HG03108 (cell line): ENCODE results near the gene TMEFF2.

Source experiments
- ATAC-seq: cut with Tn5 transposase; IDR thresholded peaks from one replicate; pipeline ENCODE4 v1.9.1; 2021; ENCODE audit warnings: moderate library complexity; ENCODE audit not compliant: unreplicated experiment

The TMEFF2 gene, protein sequence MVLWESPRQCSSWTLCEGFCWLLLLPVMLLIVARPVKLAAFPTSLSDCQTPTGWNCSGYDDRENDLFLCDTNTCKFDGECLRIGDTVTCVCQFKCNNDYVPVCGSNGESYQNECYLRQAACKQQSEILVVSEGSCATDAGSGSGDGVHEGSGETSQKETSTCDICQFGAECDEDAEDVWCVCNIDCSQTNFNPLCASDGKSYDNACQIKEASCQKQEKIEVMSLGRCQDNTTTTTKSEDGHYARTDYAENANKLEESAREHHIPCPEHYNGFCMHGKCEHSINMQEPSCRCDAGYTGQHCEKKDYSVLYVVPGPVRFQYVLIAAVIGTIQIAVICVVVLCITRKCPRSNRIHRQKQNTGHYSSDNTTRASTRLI

DNA sequence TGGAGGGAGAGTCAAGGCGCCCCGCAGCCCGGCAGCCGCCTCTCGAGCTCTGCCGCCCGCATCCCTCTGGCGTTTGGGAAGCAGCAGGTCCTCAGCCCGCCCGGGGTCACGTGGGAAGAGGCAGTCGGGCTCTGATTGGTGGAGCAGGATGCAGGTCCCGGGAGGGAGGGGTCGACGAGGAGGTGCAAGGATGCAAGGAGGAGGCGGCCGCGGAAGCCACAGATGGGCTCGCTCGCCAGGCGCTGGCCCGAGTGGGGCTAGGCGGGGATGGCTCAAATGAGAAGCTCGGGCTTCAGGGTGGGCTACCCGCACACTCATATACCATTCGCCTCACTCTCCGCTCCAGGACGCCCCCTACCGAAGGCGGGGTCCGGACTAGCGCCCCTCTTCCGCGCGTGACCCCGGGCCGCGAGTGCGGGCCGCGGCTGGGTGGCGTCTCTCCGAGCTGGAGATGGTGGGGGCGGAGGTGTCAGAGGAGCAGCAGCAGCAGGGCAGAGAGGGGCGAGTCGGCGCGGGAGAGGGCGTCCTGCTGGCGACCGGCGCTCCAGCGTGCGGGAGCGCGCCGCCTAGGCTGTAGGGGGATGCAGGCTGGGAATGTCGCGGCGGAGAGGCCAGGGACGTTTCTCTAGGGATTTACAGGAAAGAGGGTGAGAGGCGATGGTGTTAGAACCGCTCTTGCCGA, at the start of gene TMEFF2:
TMEFF2 (minus strand) TSS at position 68 of the 682 bp plus-strand sequence. CDS start 409 bp downstream, outside the sequence.
- no peak for ATAC-seq

DNA sequence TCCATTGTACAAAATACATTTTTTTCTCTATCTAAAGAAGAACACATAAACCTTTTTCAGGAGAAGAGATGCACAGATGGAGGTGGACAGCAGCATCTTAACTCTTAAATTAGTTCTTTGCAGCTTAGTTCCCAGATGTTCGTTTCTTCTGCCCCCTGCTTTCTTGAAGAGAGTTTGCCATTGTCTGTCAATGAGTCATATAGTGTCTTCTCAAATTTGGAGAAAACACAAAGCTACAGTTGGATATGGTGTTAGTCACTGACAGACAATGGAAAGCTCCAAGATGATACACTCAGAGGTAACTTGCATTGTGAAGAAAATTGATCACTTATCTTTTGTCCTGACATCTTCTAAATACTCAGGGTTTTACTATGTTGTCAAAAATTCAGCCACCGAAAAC, 48.8 kb upstream of the TMEFF2 start:
- ATAC-seq = no peak

DNA sequence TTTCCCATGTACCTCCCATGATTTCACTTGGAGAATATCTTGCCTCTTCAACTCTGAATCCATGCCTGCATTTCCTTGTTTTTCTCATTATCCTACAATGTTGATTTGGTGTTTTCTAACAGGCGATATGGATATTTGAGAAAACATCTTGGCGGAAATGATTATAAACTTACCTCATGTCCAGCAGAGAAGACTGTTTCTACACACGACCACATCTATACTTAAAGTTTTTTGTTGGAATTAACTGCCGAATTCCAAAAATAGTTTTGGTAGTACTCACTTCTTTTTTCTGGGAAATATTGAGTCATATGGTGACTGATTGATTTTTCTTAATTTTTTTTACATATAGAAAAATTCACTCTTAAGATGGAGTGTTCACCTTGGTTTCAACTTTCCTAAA, 41.4 kb upstream of the TMEFF2 start:
- no peak for ATAC-seq

DNA sequence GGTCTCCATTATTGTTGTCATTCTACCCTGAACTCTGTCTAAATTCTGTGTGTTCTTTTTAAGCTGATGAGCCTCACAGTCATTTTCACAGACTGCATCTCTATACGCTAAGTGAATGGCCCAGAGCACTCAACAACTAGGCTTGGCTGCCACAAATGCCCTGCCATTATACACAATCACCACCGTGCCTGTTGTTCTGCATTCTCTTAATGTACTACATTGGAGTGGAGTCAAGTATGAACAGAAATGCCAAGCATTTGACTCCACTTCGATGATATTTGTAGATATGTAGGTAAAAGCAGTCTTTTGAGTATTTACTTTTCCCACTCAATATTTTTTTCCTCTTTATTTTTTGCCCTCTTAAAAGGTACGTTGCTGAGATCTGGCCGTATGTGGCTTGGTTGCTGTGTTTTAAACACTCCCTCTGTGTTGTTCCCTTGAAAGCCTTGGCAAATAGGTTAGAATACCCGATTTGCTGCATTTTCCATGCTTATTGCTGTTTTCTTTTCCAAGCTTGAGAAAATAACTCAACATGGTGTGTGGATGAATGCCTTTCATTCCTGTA, 36.2 kb upstream of the TMEFF2 start:
- no peak for ATAC-seq

DNA sequence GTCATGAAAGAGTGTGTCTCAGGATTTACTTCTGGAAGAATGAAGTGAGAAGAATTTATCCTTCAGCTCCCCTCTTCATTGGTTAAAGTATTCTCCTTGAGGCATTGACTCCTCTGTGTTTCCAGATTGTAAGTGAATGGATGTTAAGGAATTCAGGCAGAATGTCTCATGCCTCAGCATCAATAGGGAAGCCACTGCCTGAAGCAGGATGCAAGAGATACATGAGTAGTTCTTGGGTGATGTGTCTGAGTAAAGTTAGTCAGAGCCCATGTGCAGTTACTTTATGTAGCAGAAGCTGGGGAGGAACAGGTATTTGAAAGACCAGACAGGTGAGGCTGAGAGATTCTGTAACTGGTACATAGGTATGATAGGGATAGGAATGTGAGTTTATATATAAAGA, 34.0 kb upstream of the TMEFF2 start:
- ATAC-seq = no peak

DNA sequence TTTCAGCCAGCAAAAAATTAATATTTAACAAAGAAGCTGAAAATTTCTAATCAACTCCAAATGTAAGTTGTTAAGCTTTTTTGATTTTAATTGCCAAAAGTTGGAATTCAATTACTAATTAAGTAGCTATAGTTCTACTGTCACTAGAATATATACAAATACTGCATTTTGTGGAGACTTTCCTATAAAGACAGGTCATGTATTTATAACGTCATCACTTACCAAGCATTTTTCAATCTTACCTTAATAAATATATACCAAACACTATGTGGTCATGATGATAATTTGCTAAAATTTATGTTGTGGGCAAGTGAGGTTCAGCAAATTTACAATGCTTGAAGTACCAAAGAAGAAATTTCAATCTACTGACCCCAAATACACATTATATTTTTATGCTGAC, 24.2 kb upstream of the TMEFF2 start:
- ATAC-seq = no peak

DNA sequence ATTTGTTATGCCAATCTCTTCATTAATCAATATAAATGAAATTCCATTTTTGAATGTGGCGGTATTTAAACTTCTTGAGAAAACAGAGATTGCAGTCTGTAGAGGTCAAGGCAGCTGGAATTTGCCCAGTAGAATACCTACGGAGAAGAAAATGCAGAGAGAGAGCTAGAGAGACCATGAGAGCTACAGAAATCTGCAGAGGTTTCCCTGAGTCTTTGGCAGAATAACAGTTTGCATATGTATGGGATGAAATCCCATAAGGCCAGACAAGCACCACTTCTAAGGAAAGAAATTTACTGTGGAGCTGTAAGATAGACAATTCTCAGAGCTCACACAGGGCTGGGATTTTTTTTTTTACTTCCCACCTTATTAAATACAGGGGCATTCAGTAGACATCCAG, 23.6 kb upstream of the TMEFF2 start:
- ATAC-seq = no peak

DNA sequence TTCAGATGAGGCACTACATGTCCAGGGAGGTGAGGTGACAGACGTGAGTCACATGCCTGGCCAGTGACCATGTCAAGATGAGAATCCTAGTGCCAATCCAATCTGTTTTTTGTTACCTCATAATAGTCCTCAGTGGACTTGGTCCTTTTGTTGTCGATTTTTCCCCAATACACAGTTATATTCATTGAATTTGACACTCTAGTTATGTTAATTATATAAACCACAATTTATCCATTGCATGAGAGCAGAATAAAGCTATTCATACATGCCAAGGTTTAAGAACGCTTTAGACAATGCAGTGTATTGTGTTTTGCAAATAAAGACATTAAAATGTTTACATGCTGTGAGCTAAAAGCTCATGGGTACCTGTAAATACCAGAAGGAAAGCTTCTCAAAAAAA, 21.6 kb upstream of the TMEFF2 start:
- no peak for ATAC-seq

DNA sequence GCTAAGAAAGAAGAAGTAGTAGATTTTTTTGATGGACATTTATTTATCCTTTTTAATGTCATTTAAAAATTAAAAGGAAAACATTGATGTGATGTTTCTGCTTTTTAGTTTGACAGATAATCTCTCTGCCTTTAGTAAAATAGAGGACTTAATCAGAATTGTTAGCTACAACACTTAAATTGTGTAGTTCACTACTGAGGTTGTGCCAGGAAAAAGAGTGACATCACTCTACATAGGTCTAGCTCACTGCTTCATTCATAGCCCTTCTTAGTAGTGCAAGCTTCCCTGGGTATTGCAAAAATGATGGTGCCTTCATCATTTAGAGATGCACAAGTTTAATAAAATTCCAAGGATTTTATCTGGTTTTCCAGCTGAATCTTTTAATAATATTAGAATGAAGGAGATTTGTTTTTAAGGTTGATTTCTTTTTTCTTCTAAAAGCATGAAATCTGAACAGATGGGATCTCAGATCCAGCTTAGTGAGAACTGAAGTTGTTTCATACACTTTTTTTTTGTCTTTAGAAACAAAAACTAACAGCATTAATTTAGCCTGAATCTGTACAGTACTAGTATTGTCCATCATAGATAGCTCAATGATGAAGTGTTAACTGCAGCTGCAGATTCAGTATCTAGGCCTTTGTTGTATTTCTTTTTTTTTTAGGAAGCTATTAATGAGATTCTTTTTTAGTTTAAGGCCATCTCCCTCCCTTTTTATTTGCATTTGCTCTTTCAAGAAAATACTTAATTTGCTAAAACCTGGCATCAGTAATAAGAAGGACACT, 20.6 kb upstream of the TMEFF2 start:
- ATAC-seq = no peak

DNA sequence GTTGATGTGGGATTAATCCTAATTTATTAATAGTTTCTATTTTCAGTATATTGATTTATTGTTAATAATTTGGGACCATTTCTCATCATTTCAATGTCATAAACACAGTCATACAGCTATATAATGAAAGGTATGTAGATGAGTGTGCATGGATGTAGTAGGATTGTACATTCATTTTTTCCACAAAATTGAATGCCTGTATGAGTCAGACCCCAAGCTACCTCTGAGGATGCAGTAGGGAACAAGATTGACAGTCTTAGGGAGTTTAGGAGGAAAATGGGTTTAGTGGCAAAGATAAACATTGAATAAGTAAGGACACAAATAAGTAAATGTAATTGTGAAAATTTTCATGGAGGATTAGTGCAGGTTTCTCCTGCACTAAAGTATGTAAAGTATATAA, 14.1 kb upstream of the TMEFF2 start:
- ATAC-seq = no peak

DNA sequence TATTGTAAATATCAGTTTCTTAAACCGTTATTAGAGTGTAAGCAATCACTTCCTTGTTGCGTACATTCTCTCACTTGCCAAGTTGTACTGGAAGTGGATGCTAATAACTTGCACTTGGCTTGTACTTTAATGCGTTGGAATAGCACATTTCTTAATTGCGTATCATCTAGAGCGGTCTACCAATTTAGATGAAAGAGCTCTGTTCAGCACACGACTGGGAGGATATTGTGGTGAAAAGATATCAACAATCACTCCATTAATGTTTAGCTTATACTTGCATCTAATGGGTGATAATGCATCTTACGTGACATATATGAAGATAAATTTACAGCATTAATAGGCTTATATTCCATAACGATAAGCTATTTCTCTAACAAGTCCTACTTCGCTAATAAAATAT, 11.7 kb upstream of the TMEFF2 start:
- ATAC-seq = no peak

DNA sequence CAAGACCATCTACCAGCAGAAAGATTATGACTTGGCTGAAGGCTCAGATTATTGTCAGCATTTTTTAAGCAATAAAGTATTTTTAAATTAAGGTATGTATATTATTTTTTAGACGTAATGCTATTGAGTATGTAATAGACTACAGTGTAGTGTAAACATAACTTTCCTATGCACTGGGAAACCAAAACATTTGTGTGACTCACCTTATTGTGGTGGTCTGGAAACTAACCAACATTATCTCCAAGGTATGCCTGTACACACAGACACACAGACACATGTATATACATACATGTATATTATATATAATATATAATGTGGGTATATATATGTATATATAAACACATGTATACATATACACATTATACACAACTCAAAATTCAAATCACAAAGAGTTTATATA, 9.1 kb upstream of the TMEFF2 start:
- no peak for ATAC-seq

DNA sequence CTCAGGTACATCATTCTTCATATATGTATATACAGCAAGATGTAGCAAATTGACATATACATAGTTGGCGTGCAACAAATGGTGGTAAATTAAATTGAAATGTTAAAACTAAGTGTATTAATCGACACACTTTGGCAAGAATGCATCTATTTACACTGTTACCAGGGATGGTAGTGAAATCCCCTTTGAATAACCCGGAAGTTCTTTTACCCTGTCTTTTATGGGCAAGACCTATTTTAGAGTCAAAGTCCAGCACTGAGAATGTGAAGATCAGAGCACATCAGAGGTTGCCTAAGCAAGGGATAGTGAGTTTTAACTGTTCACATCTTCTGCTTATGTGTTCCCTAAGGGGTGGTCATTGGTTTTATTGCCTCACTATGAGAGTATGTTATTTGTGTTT, 7.6 kb upstream of the TMEFF2 start:
- ATAC-seq = no peak

DNA sequence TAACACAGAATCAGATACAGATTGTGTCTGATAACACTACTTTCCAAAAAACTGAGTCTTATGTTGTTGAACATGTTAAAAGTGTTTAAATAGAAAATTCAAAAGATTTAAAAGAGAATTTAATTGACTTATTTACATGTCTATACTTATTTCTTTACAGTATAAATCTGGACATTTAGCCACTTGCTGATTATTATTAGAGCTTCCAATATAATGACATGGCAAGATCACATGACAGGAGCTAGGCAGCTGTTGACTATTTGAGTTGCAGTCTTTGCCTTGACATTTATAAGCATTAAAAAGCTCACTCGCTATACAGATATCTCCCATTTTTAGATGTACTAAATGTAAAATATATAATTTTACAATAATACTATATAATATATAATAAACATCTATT, 6.4 kb upstream of the TMEFF2 start:
- ATAC-seq = no peak

DNA sequence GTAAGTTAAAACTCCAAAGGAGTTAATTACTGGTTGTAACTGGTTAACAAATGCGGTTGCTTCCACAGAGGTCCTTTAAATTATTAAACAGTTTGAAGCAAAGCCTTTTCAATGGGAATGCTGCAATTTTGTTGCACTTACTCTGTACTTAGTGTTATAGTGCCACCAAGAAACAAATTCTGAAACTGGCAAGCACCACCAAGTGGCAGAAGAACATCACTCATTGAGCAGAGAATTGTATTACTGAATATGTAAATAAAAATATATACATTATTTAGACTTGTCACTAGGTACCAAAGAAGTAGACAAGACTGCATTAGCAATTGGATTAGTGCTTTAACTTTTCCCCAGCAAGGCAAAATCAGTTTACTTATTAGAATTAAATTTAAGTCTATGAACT, 2.6 kb upstream of the TMEFF2 start:
- no peak for ATAC-seq

DNA sequence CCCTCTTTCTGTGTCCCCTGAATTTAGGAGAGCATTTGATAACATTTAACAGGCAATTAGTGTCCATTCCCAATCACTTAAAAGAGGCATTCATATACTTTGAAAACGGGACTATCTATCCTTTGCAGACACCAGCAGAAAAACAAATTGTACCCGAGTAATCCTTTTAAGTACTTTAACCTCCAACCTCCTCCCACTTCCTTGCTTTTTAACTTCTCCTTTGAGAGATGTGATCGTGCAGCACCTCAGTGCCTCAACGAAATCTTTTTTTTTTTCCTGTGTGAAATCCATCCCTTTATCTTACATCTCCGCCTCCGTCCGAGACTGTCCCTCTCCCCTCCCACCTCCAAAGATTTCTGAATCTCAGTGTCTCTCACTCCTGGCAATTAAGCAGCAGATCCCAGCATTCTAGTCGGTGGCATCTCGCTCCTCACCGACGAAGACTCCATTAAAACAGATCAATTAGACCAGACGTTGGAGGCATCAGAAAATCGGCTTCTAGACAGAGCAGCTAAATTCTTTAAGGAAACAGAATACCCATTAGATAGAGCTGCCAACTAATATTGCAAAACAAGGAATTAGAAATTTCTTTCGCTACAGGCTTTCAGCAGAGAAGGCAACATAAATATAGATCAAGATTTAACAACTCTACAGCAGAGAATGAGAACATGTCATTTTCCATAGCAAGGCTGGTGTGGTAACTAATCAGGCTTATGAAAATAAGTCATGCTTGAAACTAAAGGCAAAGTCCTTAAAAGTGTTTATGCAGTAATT, 1.9 kb upstream of the TMEFF2 start:
- no peak for ATAC-seq

DNA sequence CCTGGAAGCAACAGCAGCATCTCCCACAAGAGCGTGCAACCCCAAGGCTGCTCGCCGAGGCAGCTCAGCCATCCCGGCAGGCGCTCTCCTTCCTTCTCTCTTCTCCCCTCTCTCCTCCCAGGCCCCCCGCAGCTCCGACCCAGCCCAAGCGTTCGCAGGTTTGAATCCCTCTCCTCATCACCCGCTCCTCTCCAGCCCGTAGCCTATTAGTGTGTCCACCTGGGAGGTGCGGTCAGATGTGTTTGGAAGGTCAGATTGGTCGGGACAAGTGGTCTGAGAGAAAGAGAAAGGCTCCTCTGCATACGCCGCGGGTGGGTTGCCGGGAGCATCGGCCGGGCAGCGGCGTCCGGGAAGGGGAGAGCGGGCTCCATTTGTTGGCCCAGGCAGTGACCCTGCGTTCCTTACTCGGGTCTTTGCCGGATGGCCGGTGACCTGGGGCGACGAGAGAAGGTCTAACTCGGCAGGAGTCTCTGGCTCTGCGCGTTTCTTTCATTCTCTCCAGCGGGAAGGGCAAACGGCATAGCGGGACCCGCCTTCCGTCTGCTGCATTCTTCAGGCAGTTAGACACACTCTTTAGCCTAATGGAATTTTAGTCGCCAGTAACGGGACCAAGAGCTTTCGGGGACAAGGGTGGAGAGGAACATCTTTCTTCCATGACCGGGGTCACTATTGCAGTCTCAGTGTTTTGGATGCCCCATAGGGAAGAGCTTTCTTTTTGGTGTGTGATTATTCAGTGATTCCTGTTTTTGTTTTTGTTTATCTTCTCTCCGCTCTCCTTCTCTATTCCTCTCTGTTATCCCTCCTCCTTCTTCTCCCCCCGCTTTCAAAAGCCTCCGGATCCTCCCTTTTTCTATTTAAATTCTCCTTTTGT, 1.1 kb upstream of the TMEFF2 start:
- no peak for ATAC-seq

DNA sequence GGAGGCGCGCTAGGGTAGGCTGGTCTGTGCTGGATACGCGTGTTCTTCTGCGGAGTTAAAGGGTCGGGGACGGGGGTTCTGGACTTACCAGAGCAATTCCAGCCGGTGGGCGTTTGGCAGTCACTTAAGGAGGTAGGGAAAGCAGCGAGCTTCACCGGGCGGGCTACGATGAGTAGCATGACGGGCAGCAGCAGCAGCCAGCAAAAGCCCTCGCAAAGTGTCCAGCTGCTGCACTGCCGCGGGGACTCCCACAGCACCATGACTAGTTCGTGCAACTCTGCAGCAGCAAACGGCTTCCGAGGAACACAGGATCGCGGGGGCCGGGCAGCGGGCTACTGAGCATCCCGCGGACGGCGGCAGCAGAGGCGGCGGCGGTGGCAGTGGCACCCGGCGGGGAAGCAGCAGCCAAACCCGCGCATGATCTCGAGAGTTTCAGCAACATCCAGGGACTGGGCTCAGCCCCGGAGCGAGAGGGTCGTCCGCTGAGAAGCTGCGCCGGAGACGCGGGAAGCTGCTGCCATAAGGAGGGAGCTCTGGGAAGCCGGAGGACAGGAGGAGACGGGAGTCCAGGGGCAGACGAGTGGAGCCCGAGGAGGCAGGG, 368 bp downstream of the TMEFF2 start:
- ATAC-seq = no peak

DNA sequence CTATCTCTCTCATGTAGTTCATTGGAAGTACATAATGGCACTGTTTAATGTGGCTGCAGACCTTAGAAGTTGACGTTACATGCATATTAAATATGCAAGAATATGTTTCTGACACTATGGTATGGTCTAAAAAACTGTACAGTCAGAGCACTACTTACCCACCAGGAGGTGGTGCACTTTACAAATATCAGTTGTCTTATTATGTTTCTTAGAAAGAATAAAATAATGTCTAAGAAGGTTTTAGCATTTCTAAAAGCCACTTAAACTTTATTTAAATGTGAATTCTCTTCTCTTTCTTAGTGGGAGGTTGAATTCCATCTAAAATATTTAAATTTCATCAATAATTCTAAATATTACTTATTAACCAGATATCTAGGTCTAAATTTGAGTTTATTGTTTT, 4.3 kb downstream of the TMEFF2 start:
- no peak for ATAC-seq
